Activated effector memory CD4-positive, alpha-beta T cell treated with anti-CD3 and anti-CD28 coated beads, Interleukin-2, amount 50 U/mL, for 16 hours (primary cell): Measurements from ENCODE around the gene SLC16A14.
"Not testable (repeated sequence)": the region's sequence is repeated elsewhere in the genome, so short reads cannot be mapped to it uniquely, and the experiment has no call there.

Experiments
- DNase-seq: peaks from one replicate; pipeline ENCODE4 v3.0.0-alpha.2; 2020

Gene SLC16A14

DNA sequence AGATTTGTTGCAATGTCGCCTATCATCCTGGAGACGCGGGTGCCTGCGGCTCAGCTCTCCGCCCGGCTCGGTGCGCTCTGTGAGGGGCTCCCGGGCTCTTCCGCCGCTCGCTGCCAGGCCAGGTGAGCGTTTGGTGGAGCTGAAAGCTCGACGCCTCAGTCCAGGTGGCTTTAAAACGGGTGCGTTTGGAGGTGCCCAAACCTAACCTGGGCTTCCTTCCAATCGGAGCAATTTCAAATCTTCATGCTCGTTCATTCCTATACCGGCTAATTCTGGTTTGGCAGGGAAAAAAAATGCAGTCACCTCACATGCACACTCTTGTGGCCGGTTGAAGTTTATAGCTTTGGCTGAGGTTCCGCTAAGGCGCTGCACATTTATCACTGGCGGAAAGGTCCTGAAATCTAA, at the start of gene SLC16A14:
Gene SLC16A14, minus strand, starts transcription at position 274 of the 405 bp plus-strand sequence. CDS start 9,572 bp downstream, outside the sequence.
- peak; percentile 69 for DNase-seq

DNA sequence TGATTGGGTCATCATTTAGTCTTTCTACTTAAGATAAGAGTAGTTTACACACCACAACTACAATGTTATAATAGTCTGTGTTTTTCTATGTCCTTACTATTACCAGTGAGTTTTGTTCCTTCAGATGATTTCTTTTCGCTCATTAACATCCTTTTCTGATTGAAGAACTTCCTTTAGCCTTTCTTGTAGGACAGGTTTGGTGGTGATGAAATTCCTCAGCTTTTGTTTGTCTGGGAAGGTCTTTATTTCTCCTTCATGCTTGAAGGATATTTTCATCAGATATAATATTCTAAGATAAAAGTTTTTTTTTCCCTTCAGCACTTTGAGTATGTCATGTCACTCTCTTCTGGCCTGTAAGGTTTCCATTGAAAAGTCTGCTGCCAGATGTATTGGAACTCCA, 38.0 kb upstream of the SLC16A14 start:
- DNase-seq: no peak

GRCh38 chr2:230101967-230102366, 33.2 kb upstream of the SLC16A14 start:
- not testable (repeated sequence) for DNase-seq

GRCh38 chr2:230097841-230098240, 29.1 kb upstream of the SLC16A14 start:
- no peak for DNase-seq

GRCh38 chr2:230097424-230097823, 28.7 kb upstream of the SLC16A14 start:
- DNase-seq: no peak

DNA sequence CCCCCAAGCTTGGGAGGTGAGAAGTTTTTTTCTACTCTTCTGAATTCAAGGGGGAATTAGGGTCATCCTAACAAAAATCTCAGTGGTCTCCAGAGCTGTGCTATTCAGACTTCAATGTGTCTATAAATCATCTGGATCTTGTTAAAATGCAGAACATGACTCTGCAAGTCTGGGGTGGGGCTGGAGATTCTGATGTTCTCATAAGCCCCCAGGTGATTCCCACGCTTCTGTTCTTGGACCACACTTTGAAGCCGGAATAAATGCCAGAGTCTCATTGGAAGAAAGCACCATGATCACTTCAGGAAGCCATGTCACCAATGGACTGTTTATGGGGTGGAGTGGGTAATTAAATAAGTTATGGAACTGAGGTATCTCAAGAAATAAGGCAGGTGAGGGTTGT, 22.2 kb upstream of the SLC16A14 start:
- DNase-seq: no peak

DNA sequence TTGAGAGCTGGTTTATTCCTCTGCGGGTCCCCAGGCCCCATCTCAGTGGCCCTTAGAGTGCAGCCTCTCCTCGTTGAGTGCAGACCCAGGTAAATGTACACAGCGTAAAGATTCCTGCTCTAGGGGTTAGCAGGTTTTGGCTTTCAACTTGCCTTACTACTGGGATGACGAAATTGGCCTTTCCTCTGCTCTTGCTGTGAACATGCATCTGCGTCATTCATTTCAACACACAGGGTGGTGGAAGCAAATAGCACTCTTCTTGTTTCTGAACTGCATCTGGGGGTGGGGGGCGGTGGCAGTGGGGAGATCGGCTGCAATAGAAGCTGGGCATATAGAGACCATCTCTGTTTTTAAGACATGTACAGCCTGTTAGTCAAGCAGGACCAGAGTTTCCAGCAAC, 16.5 kb upstream of the SLC16A14 start:
- DNase-seq: no peak

DNA sequence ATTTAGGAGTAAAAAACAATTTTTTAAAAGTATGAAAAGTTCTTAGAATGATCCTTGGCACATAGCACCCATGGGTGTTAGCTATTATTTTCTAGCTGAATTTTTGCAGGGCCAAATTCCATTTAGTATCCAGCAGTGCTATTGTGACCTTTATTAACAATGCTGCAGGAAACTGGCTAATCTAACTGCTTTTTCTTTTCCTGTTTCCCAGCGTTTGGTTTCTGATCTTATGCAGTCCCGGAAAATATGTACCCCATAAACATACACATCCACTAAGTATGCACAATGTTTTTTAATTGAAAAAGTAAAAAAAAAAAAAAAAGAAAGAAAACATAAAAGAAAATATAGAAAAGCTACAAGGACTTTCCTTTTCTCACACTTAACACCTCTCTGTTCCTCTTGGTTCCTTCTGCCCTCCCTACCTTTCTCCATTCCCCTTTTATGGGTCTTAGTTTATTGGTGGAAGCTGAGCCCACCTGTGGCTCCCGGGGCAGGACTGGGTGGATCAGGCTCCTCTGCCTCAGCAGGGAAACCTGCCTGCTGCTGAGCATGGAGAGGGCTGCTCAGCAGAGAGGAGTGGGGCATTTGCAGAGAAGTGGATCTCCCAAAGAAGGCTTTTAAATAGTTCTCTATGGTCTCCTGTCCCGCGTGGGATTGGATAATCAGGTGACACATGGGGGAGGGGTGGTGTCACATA, 9.3 kb upstream of the SLC16A14 start:
- DNase-seq: no peak

DNA sequence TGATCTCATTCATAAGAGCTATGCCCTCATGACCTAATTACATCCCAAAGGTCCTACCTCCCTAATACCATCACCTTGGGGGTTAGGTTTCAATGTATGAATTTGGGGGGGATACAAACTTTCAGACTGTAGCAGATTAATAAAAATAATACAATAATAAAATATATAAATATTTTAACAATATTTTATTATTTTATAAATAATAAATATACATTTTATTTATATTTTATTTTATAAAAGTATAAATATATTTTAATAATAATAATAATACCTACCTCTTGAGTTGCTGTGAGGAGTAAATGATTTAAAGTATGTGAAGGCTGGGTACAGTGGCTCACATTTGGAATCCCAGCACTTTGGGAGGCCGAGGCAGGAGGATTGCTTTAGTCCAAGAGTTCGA, 8.1 kb upstream of the SLC16A14 start:
- no peak for DNase-seq

GRCh38 chr2:230075988-230076631, 7.4 kb upstream of the SLC16A14 start:
- DNase-seq: no peak

GRCh38 chr2:230071421-230071820, 2.7 kb upstream of the SLC16A14 start:
- DNase-seq: no peak

- DNase-seq: no peak
Measured at GRCh38 chr2:230069402-230069801, 678 bp upstream of the SLC16A14 start.

GRCh38 chr2:230068016-230068650, 591 bp downstream of the SLC16A14 start:
- DNase-seq: peak; percentile 75

DNA sequence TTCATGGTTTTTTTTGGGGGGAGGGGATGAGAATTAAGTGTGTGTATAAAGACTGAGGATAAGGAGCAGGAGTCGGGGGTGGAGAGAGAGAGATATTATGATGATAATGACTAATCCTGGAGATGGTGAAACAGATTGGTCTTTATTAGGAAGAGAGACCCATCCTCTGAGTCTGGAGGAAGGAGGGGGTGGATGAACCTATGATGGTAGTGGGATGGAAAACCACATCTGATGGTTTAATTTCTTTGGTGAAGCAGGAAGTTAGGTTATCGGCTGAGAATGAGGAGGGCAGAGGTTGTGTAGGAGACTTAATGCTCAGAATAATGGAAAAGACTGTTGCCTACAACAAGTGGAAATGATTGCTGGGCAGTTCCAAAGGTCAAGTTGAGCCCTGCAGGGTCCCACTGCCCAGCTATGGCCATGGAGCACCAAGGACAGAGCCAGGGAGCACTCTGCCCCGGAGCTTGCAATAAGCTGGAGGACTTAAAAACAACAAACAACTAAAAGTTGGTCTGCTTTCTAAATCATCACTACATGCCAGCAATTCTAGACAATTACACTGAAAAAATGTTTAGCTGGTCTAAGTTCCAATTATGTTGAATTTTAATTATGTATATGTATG, 7.9 kb downstream of the SLC16A14 start:
- no peak for DNase-seq

- no peak for DNase-seq
Measured at GRCh38 chr2:230053753-230054478, 14.8 kb downstream of the SLC16A14 start.

GRCh38 chr2:230052299-230052698, 16.4 kb downstream of the SLC16A14 start:
- no peak for DNase-seq

DNA sequence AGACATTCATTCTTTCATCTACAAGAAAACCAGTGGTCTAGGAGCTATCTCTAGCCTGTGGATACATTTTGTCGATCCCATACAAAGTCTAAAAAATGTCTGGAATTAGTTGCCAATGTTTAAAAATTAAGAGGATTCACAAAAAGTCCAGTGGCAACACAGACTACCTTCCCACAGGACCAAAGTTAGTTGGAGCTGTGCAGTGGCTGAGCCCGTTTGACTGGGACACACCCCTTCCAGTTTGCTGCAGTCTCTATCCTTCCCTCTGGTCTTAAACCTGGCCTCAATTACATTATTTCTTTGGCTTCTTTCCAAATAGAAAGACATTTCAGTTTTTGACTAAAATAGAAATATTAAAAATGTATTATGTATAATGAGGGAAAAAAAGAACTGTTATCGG, 18.6 kb downstream of the SLC16A14 start:
- DNase-seq: no peak

GRCh38 chr2:230048010-230048671, 20.6 kb downstream of the SLC16A14 start:
- DNase-seq: no peak

GRCh38 chr2:230046491-230046890, 22.2 kb downstream of the SLC16A14 start:
- DNase-seq: no peak

DNA sequence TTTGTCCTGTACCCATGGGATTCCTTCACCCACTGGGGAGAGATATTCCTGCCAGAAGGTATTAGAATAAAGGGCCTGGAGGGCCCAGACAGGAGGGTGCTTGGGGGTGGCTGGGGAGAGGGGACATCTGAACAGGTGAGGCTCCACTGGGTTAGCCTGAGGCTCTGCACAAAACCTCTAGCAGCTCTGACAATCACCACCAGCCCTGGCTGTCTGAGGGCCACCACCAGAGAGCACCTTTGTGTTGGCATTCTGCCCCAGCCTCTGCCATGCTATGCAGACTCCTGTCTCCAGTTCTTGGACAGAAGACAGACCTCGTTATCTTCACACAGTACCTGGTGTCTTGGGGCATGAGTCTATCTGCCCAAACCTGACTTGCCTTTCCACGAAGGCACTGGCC, 25.3 kb downstream of the SLC16A14 start:
- DNase-seq: no peak

DNA sequence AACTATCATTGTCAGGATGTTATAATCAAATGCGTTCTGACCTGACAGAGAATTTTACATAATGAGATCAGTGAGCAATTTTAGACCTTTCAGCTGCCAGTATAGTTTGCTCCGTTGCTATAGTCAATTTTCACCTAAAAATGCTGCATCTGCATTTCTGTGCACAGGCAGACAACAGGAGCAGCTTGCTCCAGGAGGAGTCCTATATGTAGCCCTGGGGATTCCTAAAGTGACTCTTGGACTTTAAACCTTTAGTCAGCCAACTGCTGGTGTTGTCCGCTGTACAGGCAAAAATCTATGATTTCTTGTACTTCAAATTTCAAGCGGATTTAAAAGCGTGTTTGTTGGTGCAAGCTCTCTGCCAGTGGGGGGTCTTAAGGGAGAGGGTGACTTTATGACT, 25.7 kb downstream of the SLC16A14 start:
- no peak for DNase-seq

DNA sequence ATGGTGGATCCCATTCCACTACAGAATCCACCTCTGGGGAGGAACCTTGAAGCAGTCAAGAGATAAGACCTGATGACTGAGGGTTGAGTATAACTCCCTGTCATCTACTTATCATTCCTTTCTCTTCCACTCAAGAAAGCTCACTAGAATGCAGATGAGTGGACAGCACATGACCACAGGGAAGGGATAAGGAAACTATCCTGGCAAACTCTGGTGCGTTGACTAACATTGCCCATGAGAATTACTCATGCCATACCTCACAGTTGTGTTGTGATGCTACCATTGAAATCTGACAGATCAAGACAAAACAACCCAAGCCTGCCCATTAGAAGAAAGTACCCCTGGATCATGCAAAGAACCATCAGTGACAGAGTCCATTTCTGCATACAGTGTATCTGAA, 26.5 kb downstream of the SLC16A14 start:
- no peak for DNase-seq

DNA sequence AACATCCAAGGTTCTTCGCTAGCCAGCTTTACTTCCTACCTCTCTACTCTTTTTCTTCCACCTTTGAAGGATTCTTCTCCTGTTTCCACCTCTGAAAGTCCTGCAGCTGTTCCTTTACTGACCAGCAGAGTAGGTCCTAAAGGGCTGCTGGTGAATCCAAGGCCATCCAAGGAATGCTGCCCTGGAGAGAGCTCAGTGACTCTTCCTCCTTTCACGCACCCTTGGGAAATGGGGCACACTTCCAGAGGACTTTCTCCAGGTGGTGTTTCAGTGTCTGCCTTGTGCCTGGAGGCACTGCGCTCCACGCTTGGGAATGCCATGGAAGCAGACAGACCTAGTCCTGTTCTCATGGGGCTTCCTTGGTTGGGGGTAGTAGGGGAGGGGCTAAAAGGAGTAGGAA, 45.4 kb downstream of the SLC16A14 start:
- DNase-seq: no peak
